Measurements from ENCODE around the gene CFAP54.

DNA sequence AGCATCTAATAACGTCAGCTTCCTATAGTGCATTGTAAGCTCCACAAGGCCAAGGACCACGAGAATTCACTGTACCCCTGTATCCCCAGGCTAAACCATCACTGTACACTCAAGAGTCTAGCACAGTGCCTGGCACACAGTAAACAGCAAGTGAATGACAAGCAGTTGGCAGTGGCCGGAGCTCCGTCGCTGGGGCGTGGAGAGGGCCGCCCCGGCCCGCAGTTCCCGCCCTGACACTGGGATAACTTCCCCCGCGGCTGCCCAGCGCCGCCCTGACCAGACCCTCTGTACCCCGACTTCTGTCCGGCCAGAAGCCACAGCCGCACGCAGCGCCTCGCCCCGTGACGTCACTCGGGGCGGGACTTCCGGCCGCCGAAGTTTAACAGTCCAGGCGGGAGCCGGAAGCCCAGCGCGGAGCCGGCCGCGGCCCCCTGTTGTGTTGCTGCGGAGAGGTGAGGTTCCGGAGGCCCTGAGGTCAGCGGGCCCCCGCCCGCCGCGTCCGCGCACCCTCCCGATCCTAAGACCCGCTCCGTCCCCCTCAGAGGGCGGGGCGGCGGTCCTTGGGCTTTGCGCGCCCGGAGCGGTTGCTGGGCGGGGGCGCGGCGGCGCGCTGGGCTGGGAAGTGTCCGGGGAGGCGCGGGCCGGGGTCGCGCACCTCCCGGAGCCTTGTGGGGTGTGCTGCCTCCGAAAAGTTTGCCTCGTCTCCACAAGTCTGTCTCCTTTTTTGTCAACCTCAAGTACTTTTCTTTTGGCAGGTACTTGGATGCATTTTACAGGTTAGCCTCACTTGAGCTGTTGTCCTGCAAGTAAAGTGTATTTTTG lies 417.7 kb downstream of the CFAP54 start, which contains the start of gene NEDD1:
- TF ChIP-seq, protein P1, sequence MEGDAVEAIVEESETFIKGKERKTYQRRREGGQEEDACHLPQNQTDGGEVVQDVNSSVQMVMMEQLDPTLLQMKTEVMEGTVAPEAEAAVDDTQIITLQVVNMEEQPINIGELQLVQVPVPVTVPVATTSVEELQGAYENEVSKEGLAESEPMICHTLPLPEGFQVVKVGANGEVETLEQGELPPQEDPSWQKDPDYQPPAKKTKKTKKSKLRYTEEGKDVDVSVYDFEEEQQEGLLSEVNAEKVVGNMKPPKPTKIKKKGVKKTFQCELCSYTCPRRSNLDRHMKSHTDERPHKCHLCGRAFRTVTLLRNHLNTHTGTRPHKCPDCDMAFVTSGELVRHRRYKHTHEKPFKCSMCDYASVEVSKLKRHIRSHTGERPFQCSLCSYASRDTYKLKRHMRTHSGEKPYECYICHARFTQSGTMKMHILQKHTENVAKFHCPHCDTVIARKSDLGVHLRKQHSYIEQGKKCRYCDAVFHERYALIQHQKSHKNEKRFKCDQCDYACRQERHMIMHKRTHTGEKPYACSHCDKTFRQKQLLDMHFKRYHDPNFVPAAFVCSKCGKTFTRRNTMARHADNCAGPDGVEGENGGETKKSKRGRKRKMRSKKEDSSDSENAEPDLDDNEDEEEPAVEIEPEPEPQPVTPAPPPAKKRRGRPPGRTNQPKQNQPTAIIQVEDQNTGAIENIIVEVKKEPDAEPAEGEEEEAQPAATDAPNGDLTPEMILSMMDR (IDR thresholded peaks at IDR 0.05): no peak
- TF ChIP-seq POLR2A (IDR thresholded peaks at IDR 0.05) (peak in 1 of 2 donors; percentile 73), EP300 (IDR thresholded peaks at IDR 0.05) (no peak)

All from suprapubic skin (tissue), 3 donors.